Measurements from ENCODE around the gene GRID1.

DNA sequence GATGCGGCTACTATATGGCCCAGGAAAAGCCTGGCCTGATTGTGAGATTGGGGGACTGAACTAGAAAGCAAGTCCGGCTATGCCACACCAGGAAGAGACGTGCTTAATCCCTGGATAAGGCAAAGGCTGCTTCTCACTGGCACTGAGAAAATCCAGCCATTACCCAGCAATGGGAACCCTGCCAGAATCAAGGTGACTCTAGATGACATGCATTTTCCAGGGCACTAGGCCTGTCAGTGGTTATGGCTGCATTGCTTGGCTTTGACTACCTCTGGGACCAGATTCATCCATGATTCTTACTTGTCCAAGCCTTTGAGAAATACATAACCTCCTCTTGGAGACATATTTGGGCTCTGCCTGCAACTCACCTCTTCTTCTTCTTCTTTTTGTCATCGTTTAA is 317.2 kb downstream of the GRID1 start:
- TF ChIP-seq CTCF (IDR thresholded peaks at IDR 0.05) (no peak), POLR2A (IDR thresholded peaks at IDR 0.05) (no peak)
